Thyroid gland (tissue), 4 donors: ENCODE results near the gene BCR.

Experiments used
- POLR2A ChIP-seq, 2 donors: fragments of 450-650 bp; IDR thresholded peaks; one replicate each; pipeline ENCODE4 v1.6.1; 2017; ENCODE audit warnings: antibody characterized with exemption in 2 of 2, mild to moderate bottlenecking in 2 of 2, moderate library complexity in 1 of 2
- TF ChIP-seq, protein P1 (sequence below), 6 experiments: fragments of 200-600 bp in 3 of 6; fragments of 450-650 bp in 3 of 6; sonication (generic) in 3 of 6; IDR thresholded peaks; one replicate each; pipeline ENCODE4 v1.5.1; 2016 to 2019; ENCODE audit warnings: antibody characterized with exemption in 6 of 6, mild to moderate bottlenecking in 2 of 6, inconsistent platforms in 1 of 6, moderate library complexity in 1 of 6

DNA sequence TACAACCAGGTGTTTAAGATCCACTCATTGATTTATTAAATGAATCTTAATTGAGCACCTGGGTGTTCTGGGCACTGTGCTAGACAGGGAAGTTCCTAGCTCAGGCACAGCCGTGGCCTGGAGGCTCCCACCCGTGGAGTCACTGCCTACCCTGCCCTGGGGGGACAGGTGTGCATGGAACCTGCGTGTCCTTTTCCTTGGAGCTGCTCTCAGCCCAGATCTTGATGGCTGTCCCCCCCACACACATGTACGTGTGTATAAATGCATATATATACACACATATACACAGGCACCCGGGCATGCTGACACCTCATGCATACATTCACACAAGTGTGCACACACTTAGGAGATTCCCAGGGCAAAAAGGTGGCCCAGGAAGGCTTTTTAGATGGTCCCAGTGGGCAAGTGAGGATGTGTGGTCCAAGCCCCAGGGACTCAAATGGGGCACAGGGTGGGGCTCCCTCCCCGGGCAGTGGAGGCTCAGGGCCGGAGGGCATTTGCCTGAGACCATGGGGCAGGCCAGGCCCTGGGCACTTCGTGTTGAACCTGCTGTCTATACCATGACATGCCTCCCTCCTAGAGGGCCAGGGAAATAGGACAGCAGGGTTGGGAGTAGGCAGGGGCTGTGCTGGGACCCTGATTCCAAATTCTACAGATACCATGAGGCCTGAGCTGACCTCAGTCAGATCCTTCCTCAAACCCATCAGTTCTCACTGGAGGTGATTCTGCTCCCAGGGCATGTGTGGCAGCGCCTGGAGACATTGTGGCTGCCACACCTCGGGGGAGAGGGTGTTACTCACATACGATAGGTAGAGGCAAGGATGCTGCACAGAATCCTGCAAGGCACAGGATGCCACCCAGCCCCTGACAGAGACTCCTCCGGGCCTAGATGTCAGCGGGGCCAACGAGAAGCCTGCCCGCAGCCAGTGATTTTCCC lies 77.8 kb downstream of the BCR start:
- no peak for TF ChIP-seq POLR2A (IDR thresholded peaks at IDR 0.05)
- TF ChIP-seq, protein P1, sequence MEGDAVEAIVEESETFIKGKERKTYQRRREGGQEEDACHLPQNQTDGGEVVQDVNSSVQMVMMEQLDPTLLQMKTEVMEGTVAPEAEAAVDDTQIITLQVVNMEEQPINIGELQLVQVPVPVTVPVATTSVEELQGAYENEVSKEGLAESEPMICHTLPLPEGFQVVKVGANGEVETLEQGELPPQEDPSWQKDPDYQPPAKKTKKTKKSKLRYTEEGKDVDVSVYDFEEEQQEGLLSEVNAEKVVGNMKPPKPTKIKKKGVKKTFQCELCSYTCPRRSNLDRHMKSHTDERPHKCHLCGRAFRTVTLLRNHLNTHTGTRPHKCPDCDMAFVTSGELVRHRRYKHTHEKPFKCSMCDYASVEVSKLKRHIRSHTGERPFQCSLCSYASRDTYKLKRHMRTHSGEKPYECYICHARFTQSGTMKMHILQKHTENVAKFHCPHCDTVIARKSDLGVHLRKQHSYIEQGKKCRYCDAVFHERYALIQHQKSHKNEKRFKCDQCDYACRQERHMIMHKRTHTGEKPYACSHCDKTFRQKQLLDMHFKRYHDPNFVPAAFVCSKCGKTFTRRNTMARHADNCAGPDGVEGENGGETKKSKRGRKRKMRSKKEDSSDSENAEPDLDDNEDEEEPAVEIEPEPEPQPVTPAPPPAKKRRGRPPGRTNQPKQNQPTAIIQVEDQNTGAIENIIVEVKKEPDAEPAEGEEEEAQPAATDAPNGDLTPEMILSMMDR (IDR thresholded peaks at IDR 0.05) = no peak
